ENCODE data around the gene ZNF423.

- TF ChIP-seq CTCF (IDR thresholded peaks at IDR 0.05) (no peak), POLR2A (IDR thresholded peaks at IDR 0.05) (no peak)
Observed at GRCh38 chr16:49473131-49473530, 382.8 kb downstream of the ZNF423 start.
